Measurements from ENCODE around the gene STRN.
"Not testable (repeated sequence)": the region's sequence is repeated elsewhere in the genome, so short reads cannot be mapped to it uniquely, and the experiment has no call there.

The STRN gene, protein sequence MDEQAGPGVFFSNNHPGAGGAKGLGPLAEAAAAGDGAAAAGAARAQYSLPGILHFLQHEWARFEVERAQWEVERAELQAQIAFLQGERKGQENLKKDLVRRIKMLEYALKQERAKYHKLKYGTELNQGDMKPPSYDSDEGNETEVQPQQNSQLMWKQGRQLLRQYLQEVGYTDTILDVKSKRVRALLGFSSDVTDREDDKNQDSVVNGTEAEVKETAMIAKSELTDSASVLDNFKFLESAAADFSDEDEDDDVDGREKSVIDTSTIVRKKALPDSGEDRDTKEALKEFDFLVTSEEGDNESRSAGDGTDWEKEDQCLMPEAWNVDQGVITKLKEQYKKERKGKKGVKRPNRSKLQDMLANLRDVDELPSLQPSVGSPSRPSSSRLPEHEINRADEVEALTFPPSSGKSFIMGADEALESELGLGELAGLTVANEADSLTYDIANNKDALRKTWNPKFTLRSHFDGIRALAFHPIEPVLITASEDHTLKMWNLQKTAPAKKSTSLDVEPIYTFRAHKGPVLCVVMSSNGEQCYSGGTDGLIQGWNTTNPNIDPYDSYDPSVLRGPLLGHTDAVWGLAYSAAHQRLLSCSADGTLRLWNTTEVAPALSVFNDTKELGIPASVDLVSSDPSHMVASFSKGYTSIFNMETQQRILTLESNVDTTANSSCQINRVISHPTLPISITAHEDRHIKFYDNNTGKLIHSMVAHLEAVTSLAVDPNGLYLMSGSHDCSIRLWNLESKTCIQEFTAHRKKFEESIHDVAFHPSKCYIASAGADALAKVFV

DNA sequence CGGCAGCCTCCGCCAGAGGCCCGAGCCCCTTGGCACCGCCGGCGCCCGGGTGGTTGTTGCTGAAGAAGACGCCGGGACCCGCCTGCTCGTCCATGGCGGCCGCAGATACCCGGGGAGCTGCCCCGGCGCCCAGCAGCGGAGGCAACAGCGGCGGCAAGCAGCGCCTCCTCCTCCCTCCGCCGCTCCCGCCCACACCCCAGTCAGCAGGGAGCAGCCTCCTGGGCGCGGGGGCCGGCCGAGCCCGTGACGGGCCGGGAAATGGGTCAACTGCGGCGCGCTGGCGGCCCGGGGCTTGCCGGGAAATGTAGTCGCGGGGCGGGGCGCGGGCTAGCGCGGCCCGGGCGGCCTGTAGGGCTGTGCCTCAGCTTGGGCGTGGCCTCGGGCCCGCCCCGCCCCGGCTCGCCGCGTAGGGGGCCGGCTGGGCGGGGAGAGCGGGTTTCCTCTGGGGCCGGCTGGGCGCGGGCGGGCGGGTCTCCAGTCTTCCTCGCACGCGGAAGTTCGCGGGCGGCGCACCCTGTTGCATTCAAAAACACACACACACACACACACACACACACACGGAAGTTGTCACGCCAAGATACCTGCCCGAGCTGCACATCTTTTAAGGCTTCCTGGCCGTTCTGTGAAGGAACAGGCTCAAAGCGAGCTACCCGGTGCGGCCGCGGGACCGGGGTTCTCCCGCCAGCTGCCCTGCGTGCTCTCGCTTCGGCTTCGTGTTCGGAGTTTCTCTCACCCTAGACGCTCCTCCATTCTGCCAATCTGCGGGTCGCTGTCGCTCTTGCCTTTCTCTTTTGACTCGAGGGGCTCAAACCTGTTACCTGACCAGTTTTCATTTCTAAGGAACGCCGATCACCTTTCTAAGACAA lies at the start of gene STRN:
TSS of gene STRN (minus strand) at position 167 of the 866 bp plus-strand sequence. CDS start at position 94, 73 bp downstream.
- H3K4me3 ChIP-seq (replicated peaks; ENCODE audit: low read depth, low read length): peak within 1 kb of the TSS; percentile 92
- TF ChIP-seq, protein P1, sequence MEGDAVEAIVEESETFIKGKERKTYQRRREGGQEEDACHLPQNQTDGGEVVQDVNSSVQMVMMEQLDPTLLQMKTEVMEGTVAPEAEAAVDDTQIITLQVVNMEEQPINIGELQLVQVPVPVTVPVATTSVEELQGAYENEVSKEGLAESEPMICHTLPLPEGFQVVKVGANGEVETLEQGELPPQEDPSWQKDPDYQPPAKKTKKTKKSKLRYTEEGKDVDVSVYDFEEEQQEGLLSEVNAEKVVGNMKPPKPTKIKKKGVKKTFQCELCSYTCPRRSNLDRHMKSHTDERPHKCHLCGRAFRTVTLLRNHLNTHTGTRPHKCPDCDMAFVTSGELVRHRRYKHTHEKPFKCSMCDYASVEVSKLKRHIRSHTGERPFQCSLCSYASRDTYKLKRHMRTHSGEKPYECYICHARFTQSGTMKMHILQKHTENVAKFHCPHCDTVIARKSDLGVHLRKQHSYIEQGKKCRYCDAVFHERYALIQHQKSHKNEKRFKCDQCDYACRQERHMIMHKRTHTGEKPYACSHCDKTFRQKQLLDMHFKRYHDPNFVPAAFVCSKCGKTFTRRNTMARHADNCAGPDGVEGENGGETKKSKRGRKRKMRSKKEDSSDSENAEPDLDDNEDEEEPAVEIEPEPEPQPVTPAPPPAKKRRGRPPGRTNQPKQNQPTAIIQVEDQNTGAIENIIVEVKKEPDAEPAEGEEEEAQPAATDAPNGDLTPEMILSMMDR (IDR thresholded peaks at IDR 0.05; ENCODE audit: low read length, missing control alignments): no peak
- DNase-seq (ENCODE audit: low read depth): peak; percentile 96

DNA sequence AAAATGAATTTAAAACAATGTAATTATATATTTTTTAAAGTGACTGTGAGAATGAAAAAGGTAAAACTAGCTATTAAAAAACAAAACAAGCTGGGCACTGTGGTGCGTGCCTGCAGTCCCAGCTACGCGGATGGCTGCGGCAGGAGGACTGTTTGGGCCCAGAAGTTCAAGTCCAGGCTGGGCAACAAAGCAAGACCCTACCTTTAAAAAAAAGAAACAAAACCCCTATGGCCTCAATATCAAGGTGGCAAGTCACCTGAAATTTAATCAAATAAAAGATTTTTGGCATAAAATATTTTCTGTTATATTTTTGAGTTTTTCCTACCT lies 46.9 kb upstream of the STRN start:
- TF ChIP-seq, protein P1 (IDR thresholded peaks at IDR 0.05; ENCODE audit: low read length, missing control alignments): no peak
- no peak for DNase-seq (ENCODE audit: low read depth)
- no peak overlapping the region for H3K4me3 ChIP-seq (replicated peaks; ENCODE audit: low read depth, low read length)

DNA sequence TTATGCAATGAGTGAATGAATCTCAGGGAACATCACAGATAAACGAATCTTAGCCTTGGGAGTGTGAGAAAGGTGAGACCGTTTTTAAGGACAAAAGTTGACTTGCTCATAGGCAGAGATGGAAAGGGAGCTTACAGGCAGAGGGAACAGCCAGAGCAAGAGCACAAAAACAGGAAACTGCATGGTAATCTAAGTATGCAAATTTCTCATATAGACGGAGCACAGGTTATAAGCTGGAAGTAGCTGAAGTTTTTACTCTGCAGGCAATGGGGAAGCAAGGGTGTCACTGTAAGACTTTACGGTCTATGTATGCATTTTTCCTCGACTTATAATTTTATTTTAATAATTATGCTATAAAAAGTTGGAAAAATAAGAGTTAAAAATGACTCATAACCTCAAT lies 44.8 kb upstream of the STRN start:
- TF ChIP-seq, protein P1 (IDR thresholded peaks at IDR 0.05; ENCODE audit: low read length, missing control alignments): no peak
- no peak for DNase-seq (ENCODE audit: low read depth)
- no peak overlapping the region for H3K4me3 ChIP-seq (replicated peaks; ENCODE audit: low read depth, low read length)

DNA sequence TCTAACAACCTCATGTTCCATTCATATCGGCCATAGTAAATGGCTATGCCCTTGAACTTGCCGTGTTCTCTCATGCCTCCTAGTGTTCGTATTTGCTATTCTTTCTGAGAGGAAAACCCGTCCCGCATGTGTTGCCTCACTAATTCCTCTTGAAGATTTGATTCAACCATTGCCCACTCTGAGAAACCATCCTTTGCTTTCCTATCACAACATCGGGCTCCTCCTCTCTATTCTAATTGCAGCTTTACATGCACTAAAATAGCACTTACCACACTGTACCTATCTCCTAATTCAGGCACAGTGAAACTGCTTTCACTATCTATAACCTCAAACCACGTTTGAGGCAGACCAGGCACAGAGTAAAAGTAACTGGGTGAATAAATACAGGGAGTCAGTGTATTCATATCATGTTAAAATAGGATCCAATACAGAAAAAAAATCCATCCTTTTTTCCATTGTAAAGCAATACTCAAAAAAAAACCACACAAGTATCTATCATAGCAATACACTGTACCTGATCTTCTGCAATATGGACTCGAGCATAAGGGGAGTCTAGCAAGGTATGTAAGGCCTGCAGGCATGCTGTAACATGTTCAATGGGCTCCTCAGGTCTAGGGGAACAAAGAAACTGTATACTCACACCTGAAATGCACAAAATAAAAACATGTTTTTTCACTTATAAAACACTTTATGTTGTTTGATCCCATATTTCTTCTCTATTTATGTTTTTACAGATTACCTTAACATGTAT lies 39.0 kb upstream of the STRN start:
- DNase-seq (ENCODE audit: low read depth): peak; percentile 48
- TF ChIP-seq, protein P1 (IDR thresholded peaks at IDR 0.05; ENCODE audit: low read length, missing control alignments): peak; percentile 55
- H3K4me3 ChIP-seq (replicated peaks; ENCODE audit: low read depth, low read length): no peak overlapping the region

DNA sequence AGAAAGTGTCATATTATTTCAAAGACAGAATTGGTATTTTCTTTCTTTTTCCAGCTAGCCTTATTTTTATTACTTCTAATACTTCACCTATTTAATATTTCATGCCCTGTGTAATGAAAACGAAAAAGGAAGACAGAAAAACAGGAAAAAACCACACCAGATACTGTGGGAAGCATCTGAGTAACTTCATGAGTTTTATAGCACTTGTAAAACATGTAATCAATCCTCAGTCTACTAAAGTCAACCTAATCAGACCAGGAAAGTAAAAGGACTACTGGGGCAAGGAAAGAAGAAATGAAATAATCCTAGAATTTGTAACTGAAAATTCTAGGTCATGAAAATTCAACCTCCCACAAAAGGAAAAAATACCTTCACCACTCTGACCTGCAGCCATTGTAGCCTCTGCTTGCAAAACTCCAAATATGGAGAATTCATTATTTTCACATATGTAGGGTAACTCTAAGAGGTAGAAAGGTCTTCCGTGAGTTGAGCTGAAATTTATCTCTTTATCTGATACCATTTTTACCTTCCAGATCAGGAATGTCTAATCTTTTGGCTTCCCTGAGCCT lies 34.7 kb upstream of the STRN start:
- TF ChIP-seq, protein P1 (IDR thresholded peaks at IDR 0.05; ENCODE audit: low read length, missing control alignments): no peak

DNA sequence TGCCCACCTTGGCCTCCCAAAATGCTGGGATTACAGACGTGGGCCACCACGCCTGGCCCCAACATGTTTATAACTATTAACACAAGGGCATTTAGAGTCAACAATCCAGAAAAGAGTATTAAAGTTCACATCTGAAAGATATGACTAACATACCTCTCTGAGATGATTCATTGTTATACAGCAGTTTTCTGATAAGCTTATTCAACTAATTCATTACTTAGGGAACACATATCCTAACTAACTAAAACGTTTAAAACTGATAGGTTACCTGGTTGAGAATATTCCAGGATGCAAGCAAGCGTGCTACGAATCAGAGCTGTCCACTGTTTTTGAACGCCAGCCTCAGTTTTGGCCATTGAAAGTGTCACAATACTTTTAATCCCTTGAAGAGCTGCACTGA lies 34.0 kb upstream of the STRN start:
- TF ChIP-seq, protein P1 (IDR thresholded peaks at IDR 0.05; ENCODE audit: low read length, missing control alignments): no peak
- peak; percentile 13 for DNase-seq (ENCODE audit: low read depth)
- no peak overlapping the region for H3K4me3 ChIP-seq (replicated peaks; ENCODE audit: low read depth, low read length)

More for the DNA sequence above, 34.7 kb upstream of the STRN start:
- no peak overlapping the region for H3K4me3 ChIP-seq (replicated peaks; ENCODE audit: low read depth, low read length)
- DNase-seq (ENCODE audit: low read depth): no peak

DNA sequence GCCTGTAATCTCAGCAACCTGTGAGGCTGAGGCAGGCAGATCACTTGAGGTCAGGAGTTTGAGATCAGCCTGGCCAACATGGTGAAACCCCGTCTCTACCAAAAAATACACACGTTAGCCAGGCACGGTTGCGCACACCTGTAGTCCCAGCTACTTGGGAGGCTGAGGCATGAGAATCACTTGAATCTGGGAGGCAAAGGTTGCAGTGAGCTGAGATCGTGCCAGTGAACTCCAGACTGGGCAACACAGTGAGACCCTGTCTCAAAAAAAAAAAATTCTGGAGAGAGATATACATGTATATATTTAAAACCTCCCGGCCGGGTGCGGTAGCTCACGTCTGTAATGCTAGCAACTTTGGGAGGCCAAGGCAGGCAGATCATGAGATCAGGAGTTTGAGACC lies 33.1 kb upstream of the STRN start:
- not testable (repeated sequence) for H3K4me3 ChIP-seq (replicated peaks; ENCODE audit: low read depth, low read length); DNase-seq (ENCODE audit: low read depth)
